Breast epithelium (tissue), 3 donors: ENCODE measurements around the gene ARMH1.
"Not testable (repeated sequence)": the region's sequence is repeated elsewhere in the genome, so short reads cannot be mapped to it uniquely, and the experiment has no call there.

Source experiments
- CTCF ChIP-seq, 3 donors: fragments of 450-650 bp; IDR thresholded peaks; one replicate each; pipeline ENCODE4 v1.5.1; 2016 to 2017; ENCODE audit warnings: antibody characterized with exemption in 3 of 3, mild to moderate bottlenecking in 3 of 3, moderate library complexity in 3 of 3
- POLR2A ChIP-seq: fragments of 450-650 bp; IDR thresholded peaks from one replicate; pipeline ENCODE4 v1.6.1; 2016; ENCODE audit warnings: antibody characterized with exemption, mild to moderate bottlenecking, moderate library complexity

- not testable (repeated sequence) for TF ChIP-seq POLR2A; CTCF (IDR thresholded peaks at IDR 0.05)
Observed at GRCh38 chr1:44666719-44667118, 7.8 kb upstream of the ARMH1 start.
